HT-29 (cell line): Measurements from ENCODE around the gene KCNN1. TPM values are rescaled to one million over a fixed set of nuclear protein-coding genes. Genes with fewer than 3 reads are reported as not detected.

Experiments
- DNase-seq: peaks from one replicate; pipeline ENCODE4 v3.0.0-alpha.2; 2015; ENCODE audit warnings: low spot score
- total RNA-seq: library from RNA; depleted of rRNA; stranded (reverse); fragments of >200 nt; shearing (Covaris generic); gene quantifications from 2 replicates; pipeline ENCODE4 v1.2.3, GENCODE V29; 2014

The KCNN1 gene
- total RNA-seq, 1 experiment from 2014 or later: 0.28 TPM

DNA sequence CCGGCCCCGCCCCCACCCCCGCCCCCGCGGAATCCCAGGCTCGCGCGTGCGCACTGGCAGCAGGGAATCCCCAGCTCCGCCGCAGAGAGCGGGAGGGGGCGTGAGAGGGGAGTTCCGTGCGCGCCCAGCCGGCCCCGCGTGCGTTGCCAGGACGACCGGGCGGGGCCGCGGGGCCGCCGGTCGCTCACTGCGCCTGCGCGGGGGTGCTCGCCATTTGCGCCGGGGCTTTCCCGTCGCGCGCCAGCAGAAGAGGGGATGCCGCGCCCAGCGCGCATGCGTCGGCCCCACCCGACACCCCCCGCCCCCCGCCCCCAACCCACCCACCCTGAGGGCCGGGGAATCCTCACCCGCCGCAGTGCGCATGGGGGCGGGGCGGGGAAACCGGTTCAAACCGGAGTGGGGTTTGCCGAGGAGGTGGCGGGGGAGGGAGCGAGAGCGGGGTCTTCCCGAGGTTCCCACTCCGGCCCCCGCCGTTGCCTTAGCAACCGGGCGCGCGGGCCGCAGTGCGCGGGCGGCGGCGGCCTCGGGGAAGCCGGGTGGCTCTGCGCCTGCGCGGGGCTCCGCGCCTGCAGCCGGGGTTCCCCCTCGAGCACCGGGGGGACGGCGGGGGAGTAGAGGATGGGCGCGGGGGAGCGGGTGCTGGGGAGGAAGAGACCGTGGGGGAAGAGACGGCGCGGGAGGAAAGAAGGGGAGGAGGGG is 18.9 kb upstream of the KCNN1 start:
- DNase-seq: peak; percentile 84

DNA sequence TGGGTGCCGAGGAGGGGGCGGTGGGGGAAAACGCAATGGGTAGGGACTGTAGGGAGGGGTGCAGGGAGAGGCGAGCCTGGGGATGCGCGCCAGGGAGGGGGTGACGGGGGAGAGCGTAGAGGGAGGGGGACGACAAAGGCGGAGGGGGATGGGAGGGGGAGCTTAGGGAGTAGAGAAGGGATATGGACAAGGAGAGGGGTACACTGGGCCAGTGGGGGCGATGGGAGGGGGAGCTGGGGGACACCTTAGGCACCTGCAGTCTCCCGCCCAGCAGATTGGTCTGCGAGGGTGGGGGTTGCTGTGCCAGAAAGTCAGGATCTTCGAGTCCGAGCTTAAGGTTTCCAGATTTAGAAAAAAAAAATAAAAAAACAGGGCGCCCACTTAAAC is 18.4 kb upstream of the KCNN1 start:
- no peak for DNase-seq

DNA sequence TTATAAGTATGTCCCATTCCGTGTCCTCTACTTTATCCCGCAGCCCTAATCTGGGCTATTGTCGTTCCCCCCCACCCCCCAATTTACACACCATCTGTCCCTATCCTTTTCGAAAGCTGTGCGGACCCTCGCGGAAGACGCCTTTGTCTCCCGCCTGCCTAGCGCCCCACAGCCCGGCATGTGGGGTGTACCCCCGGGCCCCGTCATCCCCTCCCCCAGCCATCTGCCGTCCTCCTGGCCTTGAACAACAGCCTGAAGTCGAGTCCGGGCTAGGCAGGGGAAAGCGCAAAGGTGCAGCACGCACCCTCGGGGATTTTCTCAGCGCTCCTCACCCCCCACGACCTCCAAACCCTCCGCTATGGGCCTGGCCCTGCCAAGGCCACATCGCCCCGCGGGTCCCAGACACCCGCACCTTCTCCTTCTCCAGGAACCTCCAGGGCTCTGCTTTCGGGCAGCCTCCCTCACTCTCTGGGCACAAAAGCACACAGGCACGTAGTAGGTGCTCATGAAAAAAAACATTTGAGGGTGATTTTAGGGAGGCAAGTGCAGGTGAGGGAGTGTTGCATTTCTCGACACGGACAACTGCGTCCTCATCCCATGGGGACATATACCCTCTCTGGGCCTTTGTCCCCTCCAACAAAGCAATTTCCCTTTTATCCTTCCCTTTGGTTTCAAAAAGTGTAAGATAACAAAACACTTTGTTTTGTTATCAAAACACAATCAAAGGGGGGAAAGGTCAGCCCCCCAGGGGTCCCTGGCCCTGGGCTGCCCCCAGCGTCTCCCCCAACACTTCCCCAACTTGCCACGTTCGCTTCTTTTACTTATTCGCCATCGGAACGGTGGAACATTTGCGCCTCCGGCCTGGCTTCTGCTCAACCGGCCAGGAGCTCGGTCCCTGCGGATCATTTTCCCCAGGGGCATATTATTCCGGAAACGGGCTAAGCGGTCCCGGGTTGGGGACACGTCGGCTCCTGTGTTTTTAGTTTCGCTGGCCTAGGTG is 17.7 kb upstream of the KCNN1 start:
- DNase-seq: no peak

DNA sequence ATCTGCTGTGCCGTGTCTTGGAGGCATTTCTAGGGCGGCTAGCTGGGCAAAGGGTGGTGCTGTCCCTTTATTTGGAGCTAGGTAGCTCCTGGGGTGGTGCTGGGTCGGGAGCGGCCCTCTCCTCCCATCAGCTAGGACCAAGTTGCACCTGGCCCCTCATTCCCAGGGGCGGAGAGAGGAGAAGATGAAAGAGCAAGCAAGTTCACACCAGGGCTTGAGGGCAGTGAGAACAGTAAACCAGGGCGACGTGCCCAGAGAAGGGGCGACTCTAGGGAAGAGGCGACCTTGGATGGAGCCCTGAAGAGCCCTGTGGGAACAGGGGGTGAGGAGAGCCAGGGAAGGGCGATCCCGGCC is 17.0 kb upstream of the KCNN1 start:
- no peak for DNase-seq

DNA sequence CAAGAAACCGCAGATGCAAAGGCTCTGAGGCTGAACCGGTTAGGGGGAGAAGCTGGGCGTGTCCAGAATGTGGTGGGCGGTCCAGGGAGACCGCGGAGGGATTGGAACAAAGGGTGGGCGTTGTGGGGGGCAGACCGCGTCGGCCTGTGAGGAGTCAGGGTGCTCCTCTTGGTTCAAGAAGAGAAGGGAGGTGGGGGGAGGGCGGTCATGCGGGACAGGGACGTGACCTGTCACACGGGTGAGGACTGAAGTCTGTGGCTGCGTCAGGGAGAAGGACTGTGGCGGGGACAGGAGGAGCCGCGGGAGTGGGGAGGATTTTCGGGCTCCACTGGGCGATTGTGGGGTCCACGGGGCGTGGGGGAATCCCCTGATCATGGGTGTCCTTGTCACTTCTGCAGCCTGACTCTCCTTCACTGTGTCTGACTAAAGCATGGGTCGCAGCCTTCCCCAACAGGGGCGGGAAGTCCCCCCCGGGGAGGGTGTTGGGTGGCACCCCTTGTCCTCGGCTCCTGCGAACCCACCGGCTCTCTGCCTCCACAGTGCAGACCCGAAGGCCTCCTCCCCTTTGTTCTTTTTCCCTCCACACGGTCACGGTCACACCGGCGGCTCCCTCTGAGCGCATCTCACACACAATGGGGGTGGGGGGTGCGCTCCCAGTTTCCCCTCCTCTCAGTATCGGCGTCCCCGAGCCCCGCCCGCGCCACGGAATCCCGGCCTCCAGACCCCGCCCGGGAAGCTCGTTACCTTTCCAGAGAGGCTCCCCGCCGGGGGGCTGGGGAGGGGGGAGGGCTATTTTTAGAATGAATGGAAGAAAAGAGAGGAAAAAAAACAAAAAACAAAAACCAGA is 16.4 kb upstream of the KCNN1 start:
- no peak for DNase-seq

DNA sequence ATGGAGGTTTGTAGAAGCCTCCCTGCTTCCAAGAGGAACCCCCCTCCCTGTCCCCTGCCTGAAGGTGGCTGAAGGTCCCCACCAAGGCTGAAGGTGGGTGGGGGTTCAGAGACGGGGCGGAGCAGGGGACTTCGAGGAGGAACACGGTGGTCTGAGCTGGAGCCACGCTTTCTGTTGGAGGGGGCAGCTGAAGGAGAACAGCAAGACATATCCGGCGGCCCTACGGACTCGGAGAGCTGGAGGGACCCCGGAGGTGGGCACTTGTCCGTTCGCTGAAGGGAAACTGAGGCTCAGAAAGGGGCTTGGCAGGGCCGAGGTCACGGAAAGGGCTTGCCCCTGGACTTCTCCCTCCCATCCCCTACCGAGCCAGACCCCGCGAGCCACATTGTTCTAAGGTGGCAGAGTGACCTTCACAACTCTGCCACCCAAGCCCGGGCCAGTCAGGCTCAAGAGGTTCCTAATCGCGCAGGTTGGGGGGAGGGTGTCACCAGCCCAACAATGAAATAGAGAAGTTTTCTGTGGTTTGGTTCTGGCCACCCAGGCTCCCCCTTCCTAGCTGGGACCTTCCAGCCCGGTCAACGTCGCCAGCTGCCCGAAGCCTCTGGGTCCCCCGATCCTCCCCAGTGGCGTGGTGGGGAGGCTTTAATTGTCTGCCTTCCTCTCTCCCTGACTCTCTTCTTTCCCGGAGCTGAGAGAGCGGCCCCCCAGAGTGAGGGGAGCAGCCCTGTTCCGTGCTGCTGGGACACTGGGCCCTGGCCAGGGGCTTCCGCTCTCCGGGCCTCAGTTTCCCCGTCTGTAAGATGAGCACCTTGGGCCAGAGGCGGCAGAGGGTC is 15.5 kb upstream of the KCNN1 start:
- DNase-seq: no peak

DNA sequence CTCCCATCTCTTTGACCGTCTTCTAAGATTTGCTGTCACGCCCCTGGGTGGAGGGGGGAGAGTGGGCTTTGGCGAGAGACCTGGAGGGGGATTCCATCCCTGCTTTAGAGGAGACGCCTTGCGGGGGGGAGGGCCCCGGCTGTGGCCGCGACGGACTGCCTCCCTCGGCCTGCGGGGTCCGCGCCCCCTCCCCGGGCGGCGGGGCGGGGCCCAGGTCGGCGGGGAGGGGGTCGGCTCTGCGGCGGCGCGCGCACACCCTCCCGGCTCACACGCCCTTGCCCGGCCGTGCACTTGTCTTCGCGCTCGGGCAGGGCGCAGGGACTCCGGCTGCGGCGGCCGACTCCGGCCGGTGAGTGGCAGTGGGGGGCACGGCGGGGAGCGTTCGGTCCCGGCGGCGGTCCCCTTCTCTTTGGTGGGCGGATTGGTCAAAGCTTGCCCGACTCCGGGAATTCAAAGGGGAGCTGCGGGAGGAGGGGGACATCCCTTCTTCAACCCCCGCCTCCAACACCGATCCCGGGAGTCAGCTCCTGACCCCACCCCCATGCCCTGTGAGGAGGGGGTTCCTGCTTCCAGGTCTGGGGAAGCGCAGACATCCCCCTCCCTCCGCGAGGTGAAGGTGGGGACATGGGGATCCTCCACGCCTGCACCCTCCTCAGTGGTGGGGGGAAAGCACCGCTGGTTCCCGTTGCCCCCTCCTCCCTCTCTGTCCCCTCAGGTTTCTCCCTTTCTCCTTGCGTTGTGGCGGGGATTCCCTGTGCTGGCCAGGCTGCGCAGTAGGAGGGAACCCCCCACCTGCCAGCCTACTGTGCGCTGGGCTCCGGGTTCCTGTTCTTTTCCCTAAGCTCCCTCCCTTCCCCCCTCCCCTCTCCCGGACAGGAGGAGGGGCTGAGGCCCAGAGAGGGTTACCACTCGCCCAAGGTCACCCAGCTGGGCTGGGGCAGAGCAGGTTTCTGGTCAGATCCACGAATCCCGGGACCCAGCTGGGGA is 14.6 kb upstream of the KCNN1 start:
- DNase-seq: no peak

DNA sequence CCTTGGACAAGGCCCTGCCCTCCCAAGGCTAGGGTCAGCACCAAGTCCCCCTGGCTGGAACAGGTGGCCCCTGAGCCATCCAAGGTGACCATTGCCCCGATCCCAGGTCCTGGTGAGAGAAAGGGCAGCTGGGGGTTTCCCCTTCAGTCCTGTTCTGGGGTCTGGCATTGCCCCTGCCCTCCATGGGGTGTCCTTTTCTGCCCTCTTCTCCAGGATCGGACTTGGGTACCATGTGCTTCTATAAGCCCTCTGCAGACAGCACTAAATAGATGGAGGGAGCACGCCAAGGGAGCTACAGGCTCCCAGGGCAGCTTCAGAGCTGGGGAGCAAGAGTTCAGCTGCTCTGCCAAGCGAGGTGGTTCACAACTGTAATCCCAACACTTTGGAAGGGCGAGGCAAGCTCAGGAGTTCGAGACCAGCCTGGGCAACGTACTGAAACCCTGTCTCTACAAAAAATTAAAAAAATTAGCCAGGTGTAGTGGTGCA is 13.5 kb upstream of the KCNN1 start:
- no peak for DNase-seq

DNA sequence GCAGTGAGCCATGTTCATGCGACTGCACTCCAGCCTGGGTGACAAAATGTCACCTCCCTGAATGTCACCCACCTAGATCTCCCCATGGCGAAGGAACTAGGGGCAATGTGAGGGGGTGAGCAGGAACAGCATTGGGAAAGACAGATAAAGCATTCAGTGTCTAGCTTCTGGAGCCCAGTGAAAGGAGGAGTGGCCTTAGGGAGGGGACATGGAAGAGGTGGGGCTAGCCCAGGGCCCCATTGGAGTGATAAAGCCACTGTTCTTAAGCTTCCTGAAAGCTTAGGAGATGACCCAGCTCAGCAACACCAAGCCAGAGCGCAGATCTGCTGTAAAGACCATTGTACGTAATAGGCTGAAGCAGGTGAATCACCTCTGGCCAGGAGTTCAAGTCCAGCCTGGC is 13.0 kb upstream of the KCNN1 start:
- DNase-seq: no peak

DNA sequence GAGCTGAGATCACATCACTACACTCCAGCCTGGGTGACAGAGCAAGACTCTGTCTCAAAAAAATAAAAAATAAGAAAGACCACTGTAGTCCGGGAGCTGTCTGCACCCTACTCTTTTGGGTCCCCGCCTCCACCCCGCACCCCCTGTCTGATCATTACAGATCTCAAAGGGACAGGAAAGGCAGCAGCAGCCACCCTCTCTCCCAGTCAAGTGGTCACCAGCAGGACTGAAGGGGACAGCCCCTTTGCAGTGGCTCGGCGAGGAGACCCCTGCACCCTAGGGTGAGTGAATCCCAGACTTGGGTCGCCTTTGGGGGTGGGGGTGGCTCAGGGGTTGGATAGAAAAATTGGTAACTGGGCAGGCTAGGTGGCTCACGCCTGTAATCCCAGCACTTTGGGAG is 12.5 kb upstream of the KCNN1 start:
- DNase-seq: no peak

DNA sequence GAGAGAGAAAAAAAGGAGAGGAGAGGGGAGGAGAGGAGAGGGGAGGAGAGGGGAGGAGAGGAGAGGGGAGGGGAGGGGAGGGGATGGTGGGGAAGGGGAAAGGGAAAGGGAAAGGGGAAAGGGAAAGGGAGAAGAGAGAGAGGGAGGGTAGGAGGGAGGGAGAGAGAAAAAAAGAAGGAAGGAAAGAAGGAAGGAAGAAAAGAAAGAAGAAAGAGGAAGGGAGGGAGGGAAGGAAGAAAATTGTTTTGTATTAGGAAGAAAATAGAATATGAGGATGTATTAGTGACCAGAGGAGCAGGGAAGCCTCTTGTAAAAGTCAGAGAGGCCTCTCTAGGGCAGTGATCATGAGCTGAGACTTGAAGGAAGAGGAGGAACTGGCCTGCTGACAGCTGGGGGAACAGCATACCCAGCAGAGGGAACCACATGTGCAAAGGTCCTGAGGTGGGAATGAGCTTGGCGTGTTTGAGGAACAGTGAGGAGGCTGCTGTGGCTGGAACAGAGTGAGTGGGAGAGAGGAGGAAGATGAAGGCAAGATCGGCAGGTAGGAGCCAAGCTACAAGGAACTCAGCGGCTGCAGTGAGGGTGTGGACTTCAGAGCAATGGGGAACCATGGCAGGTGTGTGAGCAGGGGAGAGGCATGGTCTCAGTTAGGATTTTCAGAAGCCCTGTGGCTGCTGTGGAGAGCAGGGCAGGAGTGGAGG is 9.6 kb upstream of the KCNN1 start:
- DNase-seq: no peak

DNA sequence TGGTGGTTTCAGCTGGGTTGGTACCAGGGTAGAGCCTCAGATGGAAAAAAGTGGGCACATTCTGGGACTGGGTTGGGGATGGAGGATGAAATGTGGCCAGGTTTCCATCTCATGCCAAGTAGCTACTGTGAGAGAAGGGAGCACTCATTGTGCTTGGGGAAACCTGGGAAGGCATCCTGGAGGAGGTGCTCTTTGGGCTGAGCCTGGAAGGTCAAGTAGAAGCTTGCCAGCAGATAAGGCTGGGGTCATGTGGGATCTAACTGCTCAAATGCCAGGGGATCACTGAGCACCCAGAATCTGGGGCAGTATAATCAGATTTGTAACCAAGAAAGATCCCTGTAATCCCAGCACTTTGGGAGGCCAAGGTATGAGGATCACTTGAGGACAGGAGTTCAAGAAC is 9.0 kb upstream of the KCNN1 start:
- DNase-seq: no peak

DNA sequence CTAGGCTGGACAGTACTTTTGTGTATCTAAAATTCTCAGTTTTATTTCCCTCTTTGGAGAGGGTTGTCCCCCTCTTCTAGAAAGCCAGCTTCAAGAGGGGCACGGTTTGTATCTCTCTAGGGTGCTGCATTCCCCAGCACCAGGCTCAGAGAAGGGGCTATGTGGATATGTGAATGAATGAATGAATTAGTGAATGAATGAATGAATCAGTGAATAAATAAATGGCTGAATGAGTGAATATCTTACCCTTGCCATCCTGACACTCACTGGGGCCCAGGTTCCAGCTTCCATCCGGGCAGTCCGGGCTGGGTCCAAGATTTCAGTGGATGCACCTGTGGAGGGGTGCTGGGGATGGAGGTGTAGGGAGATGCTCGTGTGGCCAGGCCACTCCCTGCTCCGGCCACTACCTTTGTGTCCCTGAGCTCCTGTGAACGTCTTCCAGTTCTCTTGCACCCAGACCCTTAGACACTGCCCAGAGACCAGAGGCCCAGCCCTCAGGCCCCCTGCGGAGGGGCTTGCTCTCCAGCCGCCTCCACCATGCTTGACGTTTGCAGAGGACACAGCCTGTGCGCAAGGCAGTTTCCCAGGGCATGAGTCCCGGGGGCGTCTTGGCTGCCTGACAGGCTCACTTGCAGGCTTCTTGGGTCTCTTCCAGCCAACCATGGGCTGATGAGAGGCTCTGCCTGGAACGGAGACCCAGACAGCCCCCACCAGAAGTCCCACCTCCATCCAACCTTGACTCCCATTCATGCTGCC is 2.8 kb upstream of the KCNN1 start:
- DNase-seq: no peak

DNA sequence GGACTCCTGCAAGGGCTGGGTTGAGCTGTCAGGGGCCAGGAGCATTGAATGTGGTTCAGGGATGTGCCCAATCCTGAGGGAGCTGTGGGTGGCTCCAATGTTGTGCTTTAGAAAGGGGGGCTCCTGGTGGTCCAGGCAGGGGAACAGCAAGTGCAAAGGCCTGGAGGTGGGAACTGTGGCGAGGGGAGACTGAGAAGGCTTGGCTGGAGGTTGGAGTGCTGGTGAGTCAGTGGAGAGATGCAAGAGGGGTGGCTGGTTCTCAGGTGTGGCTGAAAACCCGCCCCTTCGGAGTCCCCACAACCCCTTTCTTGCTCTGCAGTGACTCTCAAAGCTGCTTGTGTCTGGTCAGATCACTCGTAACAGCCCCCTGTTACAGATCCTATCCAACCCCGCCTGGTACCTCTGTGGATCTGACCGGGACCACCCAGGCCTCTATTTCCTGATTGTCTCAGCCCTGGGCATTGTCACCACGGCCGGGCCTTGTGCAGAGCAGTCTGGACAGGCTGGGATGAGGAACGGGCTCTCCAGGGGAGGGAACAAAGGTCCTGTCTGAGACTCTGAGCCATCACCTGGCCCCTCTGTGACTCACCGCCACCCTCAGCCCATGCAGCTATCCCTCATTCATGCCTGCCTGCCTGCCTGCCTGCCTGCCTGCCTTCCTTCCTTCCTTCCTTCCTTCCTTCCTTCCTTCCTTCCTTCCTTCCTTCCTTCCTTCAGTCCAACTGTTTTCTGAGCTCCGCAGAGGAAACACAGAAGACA is 1.4 kb upstream of the KCNN1 start:
- DNase-seq: no peak

DNA sequence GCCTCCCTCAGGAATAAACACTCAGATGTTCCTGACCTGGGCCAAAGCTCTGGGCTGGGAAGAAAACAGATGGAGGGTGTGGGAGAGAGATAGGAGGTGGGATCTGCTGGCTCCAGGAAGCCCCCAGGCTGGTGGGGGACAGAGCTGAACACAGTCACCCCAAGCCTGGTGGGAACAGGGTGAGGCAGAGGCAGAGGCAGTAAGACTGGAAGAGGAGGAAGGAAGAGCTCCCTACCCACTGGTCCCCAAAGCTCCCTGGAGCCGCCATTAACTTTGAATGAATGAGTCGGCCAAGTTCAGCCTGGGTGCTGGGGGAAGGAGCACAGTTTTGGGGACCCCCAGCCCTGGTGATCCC is 801 bp upstream of the KCNN1 start:
- DNase-seq: no peak

DNA sequence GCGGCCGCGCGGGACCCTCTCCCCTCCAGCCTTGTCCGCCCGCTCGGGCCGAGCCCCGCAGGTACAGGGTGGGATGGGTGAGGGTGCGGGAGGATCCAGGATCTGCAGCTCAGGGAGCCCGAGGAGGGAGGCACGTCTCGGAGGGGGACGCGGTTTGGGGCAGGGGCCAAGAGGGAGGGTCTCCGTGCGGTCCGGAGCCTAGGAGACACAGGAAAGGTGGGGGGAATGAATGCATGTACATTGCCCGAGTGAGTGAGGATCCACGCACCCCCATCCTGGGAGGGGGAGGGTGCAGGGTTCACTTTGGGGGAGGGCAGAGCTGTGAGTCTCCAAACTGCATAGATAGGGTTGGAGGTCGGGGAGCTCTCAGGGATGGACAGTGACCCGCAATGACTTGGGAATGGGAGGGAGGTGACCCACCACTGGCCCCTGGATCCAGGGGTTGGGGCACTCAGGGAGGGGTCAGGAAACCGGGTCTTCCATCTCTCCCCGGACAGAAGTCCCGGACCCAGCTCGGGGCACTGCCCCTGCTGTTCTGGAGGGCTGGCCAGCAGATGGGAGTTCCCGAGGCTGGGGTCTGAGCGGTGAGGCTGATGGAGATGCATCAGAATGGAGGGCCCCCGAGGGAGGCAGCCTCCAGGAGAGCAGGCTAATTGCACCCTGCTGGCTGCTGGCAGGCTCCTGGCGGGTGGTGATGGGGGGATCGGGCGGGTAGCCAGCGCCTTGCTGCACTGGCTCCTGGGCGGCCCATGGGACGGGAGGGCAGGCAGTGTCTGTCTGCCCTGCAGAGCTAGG is 547 bp downstream of the KCNN1 start:
- no peak for DNase-seq

DNA sequence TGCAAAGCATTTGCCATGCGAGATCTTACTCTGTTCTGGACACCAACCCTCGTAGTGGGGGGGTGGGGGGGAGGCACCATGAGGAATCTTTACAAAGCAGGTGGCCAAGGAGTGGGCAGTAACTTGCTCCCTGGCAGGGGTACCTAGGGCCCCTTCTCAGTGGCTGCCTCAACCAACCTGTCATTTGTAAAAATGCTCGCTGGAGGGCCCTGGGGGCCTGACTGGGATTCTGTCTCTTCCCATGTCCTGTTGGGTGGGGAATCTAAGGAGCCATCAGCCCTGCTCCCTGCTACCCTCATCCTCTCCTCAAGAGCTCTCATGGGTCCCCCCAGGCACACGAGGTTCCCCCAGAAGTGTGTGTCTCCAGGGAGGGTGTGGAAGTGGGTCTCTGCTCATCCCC is 1.5 kb downstream of the KCNN1 start:
- DNase-seq: no peak
